H1 (cell line): ENCODE results near the gene FRMD5. TPM values are rescaled to one million over a fixed set of nuclear protein-coding genes. Genes with fewer than 3 reads are reported as not detected.

ENCODE experiments used
- CTCF ChIA-PET: fragments of 300-600 bp; sonication (Branson Sonifier 250); formaldehyde crosslinking; loops from one replicate; lab custom pipeline; 2021; ENCODE audit not compliant: partially characterized antibody; lab: Charles Lee
- POLR2A ChIA-PET: fragments of 300-600 bp; sonication (Branson Sonifier 250); formaldehyde crosslinking; loops from one replicate; lab custom pipeline; 2021; ENCODE audit warnings: inconsistent platforms; ENCODE audit not compliant: partially characterized antibody; lab: Charles Lee
- DNase-seq, 2 experiments: peaks; one replicate each; pipeline versions ENCODE4 v3.0.0 to v3.0.0-alpha.2; 2010 to 2022; ENCODE audit warnings: low spot score in 2 of 2, low read depth in 1 of 2, mixed read lengths in 1 of 2
- FAIRE-seq: peaks from 2 replicates; lab custom pipeline; 2011; peaks lifted over from hg19 to GRCh38; lab: Jason Lieb, UNC
- H2AFZ ChIP-seq: 2 replicates; pipeline ENCODE4 v1.8.1; 2012; ENCODE audit warnings: low read length, inconsistent platforms
- H2AK5ac ChIP-seq: 2 replicates; pipeline ENCODE4 v1.6.1; 2013; ENCODE audit warnings: low read depth, low read length
- H2BK120ac ChIP-seq: replicated peaks from 2 replicates; pipeline ENCODE3; 2013; ENCODE audit warnings: low read depth, low read length, inconsistent platforms
- H2BK12ac ChIP-seq: 2 replicates; pipeline ENCODE4 v1.6.1; 2013; ENCODE audit warnings: low read depth, low read length
- H2BK15ac ChIP-seq: 2 replicates; pipeline ENCODE4 v1.6.1; 2013; ENCODE audit warnings: low read length
- H2BK20ac ChIP-seq: 2 replicates; pipeline ENCODE4 v1.6.1; 2013; ENCODE audit warnings: low read length
- H2BK5ac ChIP-seq: 2 replicates; pipeline ENCODE4 v1.6.1; 2013; ENCODE audit warnings: low read depth, low read length
- H3K14ac ChIP-seq: 2 replicates; pipeline ENCODE4 v1.6.1; 2013; ENCODE audit warnings: inconsistent platforms; ENCODE audit not compliant: insufficient read length
- H3K18ac ChIP-seq: 2 replicates; pipeline ENCODE4 v1.6.1; 2013; ENCODE audit warnings: low read length; ENCODE audit errors: extremely low read depth
- H3K23ac ChIP-seq: 2 replicates; pipeline ENCODE4 v1.6.1; 2013; ENCODE audit warnings: inconsistent platforms; ENCODE audit not compliant: insufficient read length
- H3K23me2 ChIP-seq: 2 replicates; pipeline ENCODE4 v1.6.1; 2013; ENCODE audit warnings: low read depth, low read length
- H3K27ac ChIP-seq: 2 replicates; pipeline ENCODE4 v1.6.1; 2011; ENCODE audit warnings: low read depth, low read length, inconsistent platforms
- H3K27me3 ChIP-seq, 4 experiments: replicated peaks in 1 of 4; 1 replicate in 1 of 4; 2 replicates in 3 of 4; pipeline versions ENCODE4 v1.6.1 to v1.8.1; 2011 to 2013; ENCODE audit warnings: low read length in 3 of 4, mild to moderate bottlenecking in 3 of 4, inconsistent platforms in 2 of 4, mixed read lengths in 2 of 4, moderate library complexity in 1 of 4; ENCODE audit not compliant: control insufficient read depth in 3 of 4, insufficient read depth in 3 of 4; ENCODE audit errors: extremely low read depth in 1 of 4
- H3K36me3 ChIP-seq, 4 experiments: 2 replicates each; pipeline versions ENCODE4 v1.6.1 to v1.8.1; 2011 to 2013; ENCODE audit warnings: mild to moderate bottlenecking in 4 of 4, low read length in 3 of 4, moderate library complexity in 2 of 4, control low read depth in 1 of 4, inconsistent platforms in 1 of 4; ENCODE audit not compliant: insufficient read depth in 4 of 4, control insufficient read depth in 2 of 4
- H3K4ac ChIP-seq: replicated peaks from 2 replicates; pipeline ENCODE3; 2013; ENCODE audit warnings: low read length, low read depth, mixed read lengths, inconsistent platforms; ENCODE audit not compliant: insufficient read length
- H3K4me1 ChIP-seq, 4 experiments: replicated peaks in 1 of 4; 1 replicate in 1 of 4; 2 replicates in 3 of 4; pipeline versions ENCODE4 v1.6.1 to v1.8.1; 2011 to 2013; ENCODE audit warnings: low read length in 3 of 4, inconsistent platforms in 2 of 4, mixed read lengths in 1 of 4; ENCODE audit not compliant: insufficient read depth in 4 of 4, control insufficient read depth in 3 of 4
- H3K4me2 ChIP-seq, 2 experiments: 2 replicates each; pipeline versions ENCODE4 v1.6.1 to v1.8.1; 2011 to 2013; ENCODE audit warnings: low read depth in 2 of 2, low read length in 2 of 2, control low read depth in 1 of 2, inconsistent platforms in 1 of 2, mild to moderate bottlenecking in 1 of 2; ENCODE audit not compliant: insufficient read depth in 1 of 2
- H3K4me3 ChIP-seq, 4 experiments: fragments of 200-600, 300-600 bp in 1 of 4; sonication (generic), shearing (Covaris generic), sonication (Bioruptor Twin) in 1 of 4; 2 replicates each; pipeline versions ENCODE4 v1.5.1 to v1.8.1; 2011 to 2016; ENCODE audit warnings: low read length in 4 of 4, low read depth in 3 of 4, control low read depth in 2 of 4, inconsistent platforms in 2 of 4, mild to moderate bottlenecking in 2 of 4, mixed read lengths in 1 of 4, moderate library complexity in 1 of 4; ENCODE audit not compliant: insufficient read depth in 2 of 4; ENCODE audit errors: extremely low read depth in 1 of 4
- H3K56ac ChIP-seq: replicated peaks from 2 replicates; pipeline ENCODE3; 2013; ENCODE audit warnings: low read depth, mild to moderate bottlenecking, mixed read lengths, low read length, inconsistent platforms; ENCODE audit not compliant: insufficient read length
- H3K79me1 ChIP-seq: 2 replicates; pipeline ENCODE4 v1.6.1; 2013; ENCODE audit warnings: low read depth, low read length, control low read depth
- H3K79me2 ChIP-seq, 2 experiments: 2 replicates each; pipeline versions ENCODE4 v1.6.1 to v1.8.1; 2012 to 2013; ENCODE audit warnings: low read length in 2 of 2, mild to moderate bottlenecking in 2 of 2, inconsistent platforms in 1 of 2; ENCODE audit not compliant: insufficient read depth in 2 of 2, control insufficient read depth in 1 of 2
- H3K9ac ChIP-seq, 4 experiments: replicated peaks in 1 of 4; 1 replicate in 1 of 4; 2 replicates in 3 of 4; pipeline versions ENCODE4 v1.6.1 to v1.8.1; 2011 to 2013; ENCODE audit warnings: low read depth in 3 of 4, low read length in 3 of 4, control low read depth in 2 of 4, mild to moderate bottlenecking in 2 of 4, moderate library complexity in 2 of 4, inconsistent platforms in 1 of 4; ENCODE audit errors: extremely low read depth in 1 of 4
- H3K9me3 ChIP-seq, 2 experiments: 2 replicates each; pipeline versions ENCODE4 v1.6.1 to v1.8.1; 2012 to 2013; ENCODE audit warnings: mild to moderate bottlenecking in 2 of 2, moderate library complexity in 2 of 2, control low read depth in 1 of 2, inconsistent platforms in 1 of 2, low read depth in 1 of 2, low read length in 1 of 2, mixed read lengths in 1 of 2; ENCODE audit not compliant: insufficient read depth in 2 of 2
- H4K20me1 ChIP-seq, 2 experiments: replicated peaks in 1 of 2; 2 replicates each; pipeline versions ENCODE3 to v1.8.1; 2011 to 2013; ENCODE audit warnings: inconsistent platforms in 2 of 2, low read length in 2 of 2, mild to moderate bottlenecking in 1 of 2; ENCODE audit not compliant: insufficient read depth in 2 of 2, control insufficient read depth in 1 of 2
- H4K5ac ChIP-seq: 2 replicates; pipeline ENCODE4 v1.6.1; 2013; ENCODE audit warnings: low read length, low read depth, mixed read lengths, inconsistent platforms; ENCODE audit not compliant: insufficient read length
- H4K8ac ChIP-seq: 2 replicates; pipeline ENCODE4 v1.8.0; 2013; ENCODE audit warnings: mild to moderate bottlenecking, moderate library complexity, low read length, inconsistent platforms; ENCODE audit not compliant: insufficient read depth; ENCODE audit errors: extremely low read depth
- H4K91ac ChIP-seq: replicated peaks from 2 replicates; pipeline ENCODE3; 2013; ENCODE audit warnings: low read length, mixed read lengths, inconsistent platforms; ENCODE audit not compliant: insufficient read length
- ASH2L ChIP-seq: fragments of 200-600, 300-600 bp; sonication (generic); IDR thresholded peaks from one replicate; pipeline ENCODE4 v1.7.1; 2017; ENCODE audit warnings: low read length
- BRCA1 ChIP-seq: IDR thresholded peaks from 2 replicates; pipeline ENCODE4 v1.6.1; 2012; ENCODE audit warnings: low read depth, low read length, improper control_type of control experiment
- EZH2 ChIP-seq: fragments of 200-600 bp; sonication (generic); IDR thresholded peaks from 2 replicates; pipeline ENCODE4 v1.7.1; 2012; ENCODE audit warnings: low read depth, mild to moderate bottlenecking, moderate library complexity, low read length, inconsistent platforms; ENCODE audit not compliant: severe bottlenecking
- KDM1A ChIP-seq: fragments of 200-600, 300-600 bp; sonication (generic); IDR thresholded peaks from 2 replicates; pipeline ENCODE4 v1.7.1; 2016; ENCODE audit warnings: mild to moderate bottlenecking, low read length, borderline replicate concordance
- MAX ChIP-seq: IDR thresholded peaks from 2 replicates; pipeline ENCODE4 v1.6.1; 2012; ENCODE audit warnings: inconsistent platforms
- RFX5 ChIP-seq: IDR thresholded peaks from 2 replicates; pipeline ENCODE4 v1.6.1; 2011; ENCODE audit warnings: low read depth, low read length, improper control_type of control experiment, borderline replicate concordance
- WGBS, 2 experiments: shearing (Covaris generic) in 1 of 2; methylation state at CpG; one replicate each; pipeline versions ENCODE4 v1.1.6 to v1.1.7; 2013 to 2015; ENCODE audit warnings: low lambda C conversion rate in 2 of 2, mixed read lengths in 2 of 2, inconsistent platforms in 1 of 2, low coverage in 1 of 2, missing lambda C conversion rate in 1 of 2; ENCODE audit not compliant: insufficient replicate concordance in 2 of 2, insufficient coverage in 1 of 2, insufficient read length in 1 of 2; ENCODE audit errors: extremely low coverage in 1 of 2, missing lambda C conversion rate in 1 of 2; 5-methylcytosine and 5-hydroxymethylcytosine counted together
- polyA plus RNA-seq, 7 experiments: library from polyadenylated mRNA; depleted of rRNA in 3 of 7; stranded (reverse) in 5 of 7; unstranded in 2 of 7; fragments of >200 nt in 5 of 7; fragments of 200-250 nt in 2 of 7; gene quantifications; 1 replicate in 5 of 7; 2 replicates in 1 of 7; 4 replicates in 1 of 7; pipeline versions ENCODE4 v1.2.1 to v1.2.3, GENCODE V29; 2011 to 2013; ENCODE audit warnings: missing spikeins in 2 of 7, mixed read lengths in 2 of 7
- total RNA-seq: library from RNA; stranded (reverse); fragmentation: NEBNext Ultra II Directional; extraction: Animal tissue kit (Norgen Biotek cat#: 25700); gene quantifications from 2 replicates; pipeline ENCODE4 v1.2.1, GENCODE V29; 2021
- TF ChIP-seq, protein P1 (sequence below): IDR thresholded peaks from 2 replicates; pipeline ENCODE4 v1.6.1; 2011; ENCODE audit warnings: low read length, improper control_type of control experiment

The FRMD5 gene
- total and polyA plus RNA-seq, 2 of the 8 experiments (the other 6 are each of a cell fraction or from before 2014, with no cell fraction given), result 10.1 to 12.6 TPM

GRCh38 chr15:44207643-44208042 is 12.6 kb upstream of the FRMD5 start:
- TF ChIP-seq BRCA1 (no peak), MAX (no peak), KDM1A (no peak), RFX5 (no peak), EZH2 (no peak), ASH2L (no peak)
- TF ChIP-seq, protein P1, sequence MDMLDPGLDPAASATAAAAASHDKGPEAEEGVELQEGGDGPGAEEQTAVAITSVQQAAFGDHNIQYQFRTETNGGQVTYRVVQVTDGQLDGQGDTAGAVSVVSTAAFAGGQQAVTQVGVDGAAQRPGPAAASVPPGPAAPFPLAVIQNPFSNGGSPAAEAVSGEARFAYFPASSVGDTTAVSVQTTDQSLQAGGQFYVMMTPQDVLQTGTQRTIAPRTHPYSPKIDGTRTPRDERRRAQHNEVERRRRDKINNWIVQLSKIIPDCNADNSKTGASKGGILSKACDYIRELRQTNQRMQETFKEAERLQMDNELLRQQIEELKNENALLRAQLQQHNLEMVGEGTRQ, result no peak
- TF ChIP-seq, all 59 proteins: peak for 0
- no peak overlapping the region for H3K4ac ChIP-seq
- no peak overlapping the region for H3K4me2 ChIP-seq
- no peak overlapping the region for H3K14ac ChIP-seq
- no peak overlapping the region for H2BK12ac ChIP-seq
- CTCF ChIA-PET, result interaction anchor here (0.7 to 2.0 kb wide), 5 partner anchors 9 to 294 kb away, joined by 3 to 6 read pairs (median 4); partner anchors contain the start of gene FRMD5
- H3K79me1 ChIP-seq, result no peaks in the 10 kb centered on the region
- H4K5ac ChIP-seq, result no peak overlapping the region
- no peak overlapping the region for H3K23ac ChIP-seq
- no peak overlapping the region for H3K27ac ChIP-seq
- WGBS, 2 experiments, result 85% methylated on average over 2 of the region's 2 CpGs; no CpG with 5 or more reads in 1 of the 2 experiments
- H2BK5ac ChIP-seq, result no peak overlapping the region
- no peaks in the 10 kb centered on the region for H3K79me2 ChIP-seq
- H3K9me3 ChIP-seq, result no peaks in the 10 kb centered on the region
- H2BK120ac ChIP-seq, result no peak overlapping the region
- H4K91ac ChIP-seq, result no peak overlapping the region
- no peaks in the 10 kb centered on the region for H3K23me2 ChIP-seq
- H2BK15ac ChIP-seq, result no peak overlapping the region
- H3K36me3 ChIP-seq, result no peaks in the 10 kb centered on the region
- POLR2A ChIA-PET, result interaction anchor here (0.6 to 1.2 kb wide), 3 partner anchors 10 to 152 kb away, joined by 3 read pairs; partner anchors contain the start of gene FRMD5
- H2BK20ac ChIP-seq, result no peak overlapping the region
- no peak overlapping the region for H3K4me3 ChIP-seq
- DNase-seq (no peak), FAIRE-seq (no peak)
- H3K18ac ChIP-seq, result no peak overlapping the region
- no peak overlapping the region for H3K56ac ChIP-seq
- H2AFZ ChIP-seq, result no peak overlapping the region
- no peak overlapping the region for H2AK5ac ChIP-seq
- H3K27me3 ChIP-seq, result no peaks in the 10 kb centered on the region
- no peak overlapping the region for H4K8ac ChIP-seq
- no peaks in the 10 kb centered on the region for H4K20me1 ChIP-seq
- no peaks in the 10 kb centered on the region for H3K4me1 ChIP-seq
- H3K9ac ChIP-seq, result no peak overlapping the region
